Stimulated activated naive B cell treated with anti-CD40 and anti-IgM and Interleukin-4, amounts not matched to agents 10 μg/mL and 1 μg/mL and 100 μg/mL, for 72 hours (primary cell): ENCODE measurements around the gene MMAA.

Experiments
- ATAC-seq, 2 donors: fragments of 150-1000 bp; cut with Tn5 transposase; replicated peaks; 2 replicates each; pipeline ENCODE4 v1.10.0; 2021; ENCODE audit warnings: moderate library complexity in 1 of 2
- DNase-seq: peaks from one replicate; pipeline ENCODE4 v3.0.0; 2021
- H3K27ac Mint-ChIP-seq: one replicate; pipeline ENCODE4 v1.8.0; 2022; ENCODE audit warnings: mild to moderate bottlenecking, mixed read lengths
- H3K27me3 Mint-ChIP-seq, 2 donors: one replicate each; pipeline ENCODE4 v1.8.0; 2022; ENCODE audit warnings: mixed read lengths in 2 of 2
- H3K36me3 Mint-ChIP-seq, 2 donors: one replicate each; pipeline ENCODE4 v1.8.0; 2022; ENCODE audit warnings: mixed read lengths in 2 of 2, mild to moderate bottlenecking in 1 of 2
- H3K4me1 Mint-ChIP-seq, 2 donors: one replicate each; pipeline ENCODE4 v1.8.0; 2022; ENCODE audit warnings: mixed read lengths in 2 of 2, mild to moderate bottlenecking in 1 of 2
- H3K4me3 Mint-ChIP-seq, 2 donors: one replicate each; pipeline ENCODE4 v1.8.0; 2022; ENCODE audit warnings: mild to moderate bottlenecking in 2 of 2, mixed read lengths in 2 of 2, moderate library complexity in 1 of 2
- H3K9me3 Mint-ChIP-seq, 2 donors: one replicate each; pipeline ENCODE4 v1.8.0; 2022; ENCODE audit warnings: mixed read lengths in 2 of 2, mild to moderate bottlenecking in 1 of 2

The MMAA gene

GRCh38 chr4:145709336-145709735 is 90.2 kb downstream of the MMAA start:
- H3K27me3 Mint-ChIP-seq = peaks cover 3 to 5% of the 10 kb centered on the region in 2 donors
- peaks cover 0 to 2% of the 10 kb centered on the region in 2 donors for H3K36me3 Mint-ChIP-seq
- H3K4me3 Mint-ChIP-seq = no peak overlapping the region
- peaks cover 15 to 24% of the 10 kb centered on the region in 2 donors for H3K9me3 Mint-ChIP-seq
- DNase-seq = no peak
- no peaks in the 10 kb centered on the region for H3K4me1 Mint-ChIP-seq
- H3K27ac Mint-ChIP-seq = no peak overlapping the region
- ATAC-seq = no peak
